Stimulated activated CD8-positive, alpha-beta memory T cell treated with anti-CD3 and anti-CD28 coated beads, Interleukin-12 subunit alpha, Interleukin-12 subunit beta, amount 100 ng/mL, for 24 hours (primary cell): ENCODE results near the gene TBX10.
"Not testable (repeated sequence)": the region's sequence is repeated elsewhere in the genome, so short reads cannot be mapped to it uniquely, and the experiment has no call there.

ENCODE experiments used
- DNase-seq: peaks from one replicate; pipeline ENCODE4 v3.0.0-alpha.2; 2020; ENCODE audit errors: extremely low read depth

Gene TBX10

GRCh38 chr11:67639438-67639859, at the start of gene TBX10:
TBX10 (minus strand) TSS chr11:67639763; CDS start chr11:67639472, 291 bp downstream.
- DNase-seq: no peak

DNA sequence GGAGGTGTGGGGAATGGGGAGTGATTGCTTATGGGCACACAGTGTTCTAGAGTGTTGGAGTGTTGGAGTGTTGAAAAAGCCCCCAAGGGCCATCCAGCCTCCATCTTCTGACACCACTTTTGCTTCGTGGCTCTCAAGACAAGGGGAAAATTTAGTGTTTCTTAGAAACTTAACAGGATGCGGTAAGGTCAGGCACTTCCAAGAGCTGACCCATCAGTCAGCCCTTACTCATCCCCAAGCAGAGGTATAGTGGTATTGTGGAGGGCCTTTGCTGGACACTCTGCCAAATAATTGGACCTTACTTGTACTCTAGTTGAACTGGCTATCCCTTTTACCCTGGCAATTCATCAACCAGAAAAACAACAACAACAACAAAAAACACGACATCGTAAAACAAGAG, 49.6 kb upstream of the TBX10 start:
- no peak for DNase-seq

DNA sequence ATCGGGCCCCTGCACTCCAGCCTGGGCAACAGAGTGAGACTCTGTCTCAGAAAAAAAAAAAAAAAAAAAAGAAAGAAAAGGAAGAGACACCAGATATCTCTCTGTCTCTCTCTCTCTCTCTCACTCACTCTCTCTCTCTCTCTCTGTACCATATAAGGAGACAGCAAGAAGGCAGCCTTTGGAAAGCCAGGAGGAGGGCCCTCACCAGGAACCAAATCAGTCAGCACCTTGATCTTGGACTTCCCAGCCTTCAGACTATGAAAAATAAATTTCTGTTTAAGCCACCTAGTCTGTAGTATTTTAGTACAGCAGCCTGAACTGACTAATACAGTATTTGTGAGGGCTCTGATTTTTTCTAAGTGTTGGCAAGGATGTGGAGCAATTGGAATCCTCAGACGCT, 48.4 kb upstream of the TBX10 start:
- DNase-seq: no peak

DNA sequence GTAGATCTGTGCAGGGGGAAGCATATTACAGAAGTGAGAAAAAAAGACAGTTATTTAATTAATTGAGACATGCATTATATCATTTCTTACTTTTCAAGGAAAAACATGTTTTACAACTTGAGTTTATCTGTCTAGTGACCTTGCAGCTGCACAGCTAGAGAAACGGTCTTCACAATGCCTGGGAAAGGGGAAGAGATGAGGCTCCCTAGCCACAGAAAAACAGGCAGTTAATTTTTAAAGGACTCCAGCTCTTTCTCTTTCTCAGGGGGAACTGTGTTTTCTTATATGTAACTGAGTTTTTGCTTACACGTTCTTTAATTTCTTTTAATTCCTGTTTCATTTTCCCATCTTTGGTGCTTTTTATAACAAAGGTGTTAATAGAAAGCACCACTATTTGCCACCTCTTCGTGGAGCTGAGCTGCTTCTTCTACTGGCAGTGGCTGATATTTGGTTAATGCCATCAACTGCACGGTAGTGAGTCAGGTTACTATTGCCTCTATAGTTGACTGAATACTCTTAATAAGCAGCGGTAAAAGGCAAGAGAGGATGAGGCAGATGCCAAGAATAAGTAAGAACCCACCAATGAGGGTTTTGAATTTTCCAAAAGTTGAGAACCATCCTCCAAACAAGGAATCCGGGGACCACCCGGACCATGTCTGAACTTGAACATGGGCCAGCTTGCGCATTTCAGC, 46.2 kb upstream of the TBX10 start:
- DNase-seq: not testable (repeated sequence)

DNA sequence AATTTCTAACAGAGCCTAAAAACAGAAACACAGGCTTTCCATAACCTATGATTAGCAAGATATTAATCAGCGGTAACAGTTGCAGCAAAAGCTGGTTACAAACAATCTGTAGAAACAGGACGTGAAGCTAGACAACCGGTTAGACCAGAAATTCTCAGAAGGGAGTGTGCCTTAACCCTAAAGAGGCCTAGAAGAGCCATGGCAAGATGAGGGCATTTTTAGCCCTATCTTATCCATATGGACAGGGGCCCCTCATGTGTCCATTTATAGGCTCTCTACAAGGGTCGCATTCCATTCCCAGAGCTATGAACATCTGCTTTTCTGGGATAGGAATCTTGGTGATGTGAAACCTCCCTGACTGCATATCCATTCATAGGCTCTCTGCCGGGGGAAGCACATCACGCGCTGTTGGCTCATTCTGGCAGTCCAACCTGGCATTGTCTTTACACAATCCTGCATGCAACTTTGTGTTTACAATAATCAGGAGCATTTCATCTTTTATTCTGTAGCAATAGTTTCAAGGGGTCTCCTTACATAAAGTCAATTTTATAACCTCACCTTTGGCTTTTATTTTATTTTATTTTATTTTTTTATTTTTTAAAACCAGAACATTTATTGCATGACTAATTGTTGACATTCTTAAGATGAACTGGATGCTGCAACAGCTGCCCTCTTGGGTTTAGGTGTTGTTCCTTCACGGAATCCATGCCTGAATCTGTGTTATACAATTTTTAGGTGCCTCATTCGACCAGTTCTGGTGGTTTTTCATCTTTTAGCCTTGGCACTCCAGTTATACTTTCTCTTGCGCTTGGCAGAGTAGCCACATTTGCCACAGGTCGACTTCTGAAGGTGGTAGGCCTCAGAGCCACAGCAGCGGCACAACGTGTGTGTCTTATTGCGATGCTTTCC, 42.8 kb upstream of the TBX10 start:
- DNase-seq: not testable (repeated sequence)

GRCh38 chr11:67680696-67681470, 41.3 kb upstream of the TBX10 start:
- no peak for DNase-seq

- DNase-seq: no peak
Measured at GRCh38 chr11:67675058-67675747, 35.6 kb upstream of the TBX10 start.

DNA sequence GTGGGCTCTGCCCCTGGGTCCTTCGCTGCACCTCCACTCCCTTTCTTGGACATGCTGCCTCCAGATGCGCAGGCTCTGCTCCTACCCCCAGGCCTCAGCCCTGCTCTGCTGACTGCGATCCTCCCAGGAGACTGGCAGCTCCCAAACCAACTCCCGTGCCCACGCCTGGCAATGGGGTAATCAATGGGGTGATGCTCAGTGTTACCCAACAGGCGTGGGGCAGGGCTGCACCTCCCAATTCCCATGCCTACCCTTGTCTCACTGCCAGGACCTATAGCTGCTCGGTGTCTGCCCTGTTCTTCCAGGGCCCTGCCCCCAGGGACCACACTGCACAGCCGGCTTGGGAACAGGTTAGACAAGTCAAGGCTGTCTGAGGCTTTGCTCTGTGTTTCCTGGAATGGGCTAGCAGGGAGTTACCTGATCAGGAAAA, 34.9 kb upstream of the TBX10 start, which contains the start of gene ALDH3B2:
Gene ALDH3B2, minus strand, starts transcription at position 182 of the 430 bp plus-strand sequence. CDS start 7,688 bp downstream, outside the sequence.
- no peak for DNase-seq

DNA sequence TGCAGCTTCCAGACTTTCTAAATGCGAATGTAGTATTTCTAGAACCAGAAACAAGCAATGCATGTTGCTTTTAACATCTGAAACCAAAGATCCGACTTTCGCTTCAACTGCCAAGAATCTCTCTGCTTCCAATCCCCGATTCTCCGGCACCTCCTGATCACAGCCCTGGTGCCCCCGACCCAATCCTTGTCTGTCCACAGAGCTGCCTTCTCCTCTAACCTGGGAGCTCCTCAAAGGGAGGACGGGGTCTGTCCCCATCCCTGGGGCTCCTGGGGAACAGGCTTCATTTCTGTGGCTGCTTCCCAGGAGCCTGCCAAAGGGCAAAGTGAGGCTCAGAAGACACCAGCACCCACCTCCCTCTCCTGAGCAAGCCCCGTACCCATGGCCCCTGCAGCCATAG, 34.3 kb upstream of the TBX10 start:
- no peak for DNase-seq

GRCh38 chr11:67673358-67673757, 33.8 kb upstream of the TBX10 start:
- no peak for DNase-seq

DNA sequence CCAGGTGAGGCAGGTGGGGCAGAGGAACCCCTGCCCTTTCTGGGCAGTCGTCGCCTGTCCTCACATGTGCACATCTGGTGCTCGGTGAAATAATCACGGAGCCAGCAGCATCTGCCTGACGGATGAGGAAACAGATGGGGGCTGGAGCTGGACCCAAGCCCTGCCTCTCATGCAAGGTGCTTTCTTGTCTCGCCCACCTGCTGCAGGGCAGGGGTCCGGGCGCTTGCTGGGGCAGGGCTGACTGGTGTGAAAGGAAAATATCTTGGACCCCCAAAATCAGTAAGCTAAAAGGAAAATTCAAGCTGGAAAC, 31.6 kb upstream of the TBX10 start:
- DNase-seq: no peak

GRCh38 chr11:67670316-67671210, 31.0 kb upstream of the TBX10 start:
- no peak for DNase-seq

GRCh38 chr11:67668192-67668551, 28.6 kb upstream of the TBX10 start:
- DNase-seq: no peak

DNA sequence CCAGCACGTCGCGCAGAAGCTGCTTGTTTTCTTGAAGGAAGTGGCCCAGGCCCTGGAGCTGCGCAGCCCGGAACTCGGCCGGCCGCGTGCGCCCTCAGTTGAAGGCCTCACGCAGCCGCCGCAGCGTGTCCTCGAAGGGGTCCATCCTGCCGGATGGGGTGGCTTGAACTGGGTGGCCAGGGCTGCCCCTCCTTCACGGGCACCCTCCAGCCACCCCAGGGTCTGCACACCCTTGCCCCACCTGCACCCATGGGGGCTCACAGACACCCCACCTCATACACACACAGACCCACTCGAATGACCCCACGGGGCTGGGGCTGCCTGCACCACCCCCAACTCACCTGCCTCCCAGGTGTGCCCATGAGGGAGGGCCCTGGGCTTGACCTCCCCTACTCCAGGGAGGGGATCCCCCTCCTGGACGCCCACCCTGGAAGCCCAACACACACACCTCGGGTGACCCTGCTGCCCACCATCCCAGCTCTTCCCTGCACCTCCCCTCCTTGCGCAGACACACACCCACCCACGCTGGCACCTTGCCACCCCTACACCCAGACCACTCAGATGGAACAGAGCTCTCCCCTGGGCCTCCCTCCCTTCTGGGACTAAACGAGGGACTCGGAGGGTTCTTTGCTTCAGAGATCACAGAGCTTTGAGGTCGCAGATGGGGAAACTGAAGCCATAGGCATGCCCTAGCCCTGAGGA, 28.1 kb upstream of the TBX10 start:
- no peak for DNase-seq

- DNase-seq: no peak
Measured at GRCh38 chr11:67666676-67667489, 27.3 kb upstream of the TBX10 start.

- DNase-seq: no peak
Measured at GRCh38 chr11:67666303-67666645, 26.7 kb upstream of the TBX10 start.

- DNase-seq: no peak
Measured at GRCh38 chr11:67665541-67666302, 26.2 kb upstream of the TBX10 start.

DNA sequence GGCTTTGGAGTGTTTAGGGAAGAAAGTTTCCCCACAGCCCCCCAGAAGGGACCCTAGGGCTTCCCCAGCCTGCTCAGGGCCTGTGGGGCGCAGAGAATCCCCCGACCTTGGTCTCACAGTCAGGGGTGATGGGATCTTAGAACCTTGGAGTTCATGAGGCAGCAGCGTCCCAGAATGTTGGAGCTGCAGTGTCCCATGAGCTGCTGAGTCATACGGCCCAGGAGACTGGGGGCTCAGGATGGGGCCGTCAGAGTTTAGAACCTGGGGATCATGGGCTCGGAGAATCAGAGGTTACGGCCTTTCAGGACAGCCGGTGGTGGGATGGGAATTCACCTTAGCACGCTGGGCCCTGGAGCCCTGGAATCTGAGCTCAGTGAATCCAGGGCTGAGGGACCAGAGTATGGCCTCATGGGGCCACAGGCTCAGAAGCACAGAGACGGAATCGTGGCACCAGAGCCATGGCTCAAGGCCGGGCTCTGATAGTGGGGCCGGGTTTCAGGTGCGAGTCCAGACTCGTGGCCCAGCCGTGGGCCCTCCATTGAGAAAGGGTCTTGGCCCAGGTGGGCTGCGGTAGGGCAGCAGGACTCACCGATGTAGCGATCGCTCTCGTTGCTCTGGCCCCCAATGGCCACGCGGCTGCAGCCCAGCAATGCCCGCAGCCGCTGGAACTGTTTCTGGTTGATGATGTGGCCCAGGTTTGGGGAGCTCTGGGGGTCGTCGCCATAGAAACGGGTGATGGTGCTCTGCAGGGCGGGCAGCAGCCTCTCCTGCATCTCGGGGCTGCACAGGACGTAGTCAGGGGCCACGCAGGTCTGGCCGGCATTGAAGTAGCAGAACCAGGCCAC, 25.4 kb upstream of the TBX10 start:
- no peak for DNase-seq
